ENCODE measurements around the gene LMTK3. TPM values are rescaled to one million over a fixed set of nuclear protein-coding genes. Genes with fewer than 3 reads are reported as not detected.
"Not testable (repeated sequence)": the region's sequence is repeated elsewhere in the genome, so short reads cannot be mapped to it uniquely, and the experiment has no call there.

Gene LMTK3
- polyA plus RNA-seq, 1 donor, result 7.2 TPM

DNA sequence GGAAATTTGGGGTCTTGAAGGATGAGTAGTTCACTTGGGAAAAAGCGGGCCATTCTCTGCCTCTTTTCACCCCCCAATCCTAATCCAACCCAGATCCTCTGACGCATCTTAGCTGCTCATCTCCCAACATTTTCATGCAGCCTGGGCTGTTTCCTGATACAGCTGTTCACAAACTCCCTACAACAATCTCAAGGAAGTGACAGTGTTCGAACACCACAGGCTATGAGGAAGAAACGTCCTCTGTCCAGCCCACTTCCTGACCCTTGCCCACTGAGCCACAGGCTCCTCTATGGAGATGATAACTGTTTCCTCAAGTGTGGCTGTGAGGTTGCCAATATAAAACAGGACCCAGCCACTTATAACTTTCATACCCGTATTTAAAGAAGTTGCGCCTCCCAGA lies 16.2 kb downstream of the LMTK3 start:
- Histone ChIP-seq H3K4me1 (ENCODE audit: control insufficient read depth, insufficient read depth, low read length) (peaks cover 43% of the 10 kb centered on the region), H3K36me3 (ENCODE audit: control insufficient read depth, insufficient read depth, low read length) (no peaks in the 10 kb centered on the region), H3K9me3 (ENCODE audit: control insufficient read depth, low read depth, low read length) (no peaks in the 10 kb centered on the region), H3K4me3 (ENCODE audit: low read length) (no peak overlapping the region), H3K27ac (ENCODE audit: low read length) (peak overlapping the region; percentile 47), H3K27me3 (ENCODE audit: control insufficient read depth, insufficient read depth, low read length) (peaks cover 24% of the 10 kb centered on the region)
- DNase-seq, result peak in 1 of 2 donors; percentile 67
- WGBS (ENCODE audit: insufficient coverage, low lambda C conversion rate), result 80% methylated on average over 3 of the region's 6 CpGs

DNA sequence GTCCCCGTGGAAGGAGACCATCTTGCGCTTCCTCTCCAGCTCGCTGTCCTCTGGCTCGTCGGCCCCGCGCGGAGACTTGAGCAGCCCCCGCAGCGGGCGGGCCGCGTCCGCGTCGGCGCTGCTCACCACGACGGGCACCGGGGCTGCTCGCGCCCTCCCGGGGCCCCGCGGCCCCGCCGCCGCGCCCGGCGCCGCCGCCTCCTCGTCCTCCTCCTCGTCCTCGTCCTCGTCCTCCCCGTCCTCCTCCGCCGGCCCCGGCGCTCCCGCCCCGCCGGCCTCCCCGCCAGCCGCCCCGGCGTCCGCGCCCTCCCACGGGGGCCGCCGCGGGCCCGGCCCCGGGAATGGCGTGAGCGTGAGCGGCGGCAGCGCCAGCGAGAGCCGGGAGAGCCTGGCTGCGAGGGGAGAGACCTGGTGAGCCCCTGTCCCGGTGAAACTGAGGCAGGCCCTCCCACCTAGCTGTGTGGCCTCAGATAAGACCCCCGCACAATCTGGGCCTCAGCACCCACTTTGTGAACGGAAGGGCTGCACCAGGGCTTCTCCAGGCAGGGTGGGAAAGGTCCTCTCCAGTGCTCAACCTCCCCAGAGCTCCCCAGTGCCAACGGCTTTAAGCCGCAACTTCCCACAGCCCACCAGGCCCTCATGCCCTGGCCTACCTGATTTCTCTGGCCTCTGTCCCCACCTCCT lies 17.8 kb downstream of the LMTK3 start:
- peak overlapping the region; percentile 62 for H3K4me3 ChIP-seq (ENCODE audit: low read length)
- no peak for DNase-seq
- no peaks in the 10 kb centered on the region for H3K9me3 ChIP-seq (ENCODE audit: control insufficient read depth, low read depth, low read length)
- peak overlapping the region; percentile 75 for H3K27ac ChIP-seq (ENCODE audit: low read length)
- peaks cover 51% of the 10 kb centered on the region for H3K4me1 ChIP-seq (ENCODE audit: control insufficient read depth, insufficient read depth, low read length)
- H3K27me3 ChIP-seq (ENCODE audit: control insufficient read depth, insufficient read depth, low read length), result peaks cover 21% of the 10 kb centered on the region
- WGBS (ENCODE audit: insufficient coverage, low lambda C conversion rate), result no CpG with 5 or more reads among the region's 70 CpGs
- H3K36me3 ChIP-seq (ENCODE audit: control insufficient read depth, insufficient read depth, low read length), result no peaks in the 10 kb centered on the region

- no peaks in the 10 kb centered on the region for H3K36me3 ChIP-seq (ENCODE audit: control insufficient read depth, insufficient read depth, low read length)
- H3K4me3 ChIP-seq (ENCODE audit: low read length), result peak overlapping the region; percentile 62
- no CpG with 5 or more reads among the region's 47 CpGs for WGBS (ENCODE audit: insufficient coverage, low lambda C conversion rate)
- no peaks in the 10 kb centered on the region for H3K9me3 ChIP-seq (ENCODE audit: control insufficient read depth, low read depth, low read length)
- DNase-seq, result peak; percentile 97
- H3K27ac ChIP-seq (ENCODE audit: low read length), result peak overlapping the region; percentile 84
- H3K27me3 ChIP-seq (ENCODE audit: control insufficient read depth, insufficient read depth, low read length), result peaks cover 17% of the 10 kb centered on the region
- H3K4me1 ChIP-seq (ENCODE audit: control insufficient read depth, insufficient read depth, low read length), result peaks cover 54% of the 10 kb centered on the region
Observed at GRCh38 chr19:48492925-48493717, 18.5 kb downstream of the LMTK3 start.

- Histone ChIP-seq H3K27me3 (ENCODE audit: control insufficient read depth, insufficient read depth, low read length) (peaks cover 9% of the 10 kb centered on the region), H3K27ac (ENCODE audit: low read length) (no peak overlapping the region), H3K9me3 (ENCODE audit: control insufficient read depth, low read depth, low read length) (no peaks in the 10 kb centered on the region), H3K4me1 (ENCODE audit: control insufficient read depth, insufficient read depth, low read length) (peaks cover 54% of the 10 kb centered on the region), H3K4me3 (ENCODE audit: low read length) (no peak overlapping the region), H3K36me3 (ENCODE audit: control insufficient read depth, insufficient read depth, low read length) (no peaks in the 10 kb centered on the region)
- DNase-seq, result no peak
- WGBS (ENCODE audit: insufficient coverage, low lambda C conversion rate), result 100% methylated on average over 1 of the region's 10 CpGs
Observed at GRCh38 chr19:48491793-48492123, 19.9 kb downstream of the LMTK3 start.

DNA sequence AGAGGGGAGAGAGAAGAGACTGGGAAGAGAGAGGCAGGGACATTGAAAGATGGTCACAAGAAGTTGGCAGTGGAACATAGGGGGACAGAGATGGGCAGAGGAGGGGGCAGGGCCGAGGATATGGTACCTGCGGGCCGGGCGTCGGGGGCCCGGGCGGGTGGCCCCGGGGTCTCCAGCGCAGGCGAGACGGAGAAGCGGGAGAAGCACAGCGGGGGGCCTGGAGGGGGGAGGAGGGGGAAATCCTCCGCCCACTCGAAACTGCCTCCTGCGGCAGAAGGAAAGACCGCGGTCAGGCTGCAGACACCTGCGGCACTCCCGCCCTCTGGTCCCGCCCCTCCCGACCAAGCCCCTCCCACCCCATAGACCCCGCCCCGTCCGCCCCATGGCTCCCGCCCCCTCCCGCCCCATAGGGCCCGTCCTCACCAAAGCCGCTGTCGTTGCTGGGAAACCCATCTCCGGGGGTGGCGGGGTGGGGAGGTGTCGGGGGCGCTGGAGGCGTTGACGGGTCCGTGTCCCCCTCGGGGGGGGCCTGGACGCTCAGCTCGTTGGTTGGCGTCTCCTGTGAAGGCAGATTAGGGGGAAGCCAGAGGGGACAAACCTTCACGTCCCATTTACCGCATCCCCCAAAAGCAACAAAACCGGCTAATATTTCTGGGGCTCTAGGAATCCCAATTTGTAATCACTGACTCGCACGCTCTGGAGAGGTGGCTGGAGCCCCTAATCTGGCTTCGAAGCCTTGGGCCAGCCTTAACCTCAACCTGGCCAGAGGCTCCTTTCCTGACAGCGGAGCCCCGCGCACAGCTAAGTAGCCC lies 20.4 kb downstream of the LMTK3 start:
- Histone ChIP-seq H3K27ac (ENCODE audit: low read length) (no peak overlapping the region), H3K36me3 (ENCODE audit: control insufficient read depth, insufficient read depth, low read length) (no peaks in the 10 kb centered on the region), H3K4me3 (ENCODE audit: low read length) (no peak overlapping the region), H3K27me3 (ENCODE audit: control insufficient read depth, insufficient read depth, low read length) (peaks cover 9% of the 10 kb centered on the region), H3K9me3 (ENCODE audit: control insufficient read depth, low read depth, low read length) (no peaks in the 10 kb centered on the region), H3K4me1 (ENCODE audit: control insufficient read depth, insufficient read depth, low read length) (peaks cover 53% of the 10 kb centered on the region)
- WGBS (ENCODE audit: insufficient coverage, low lambda C conversion rate), result no CpG with 5 or more reads among the region's 50 CpGs
- DNase-seq, result peak in 1 of 2 donors; percentile 49

DNA sequence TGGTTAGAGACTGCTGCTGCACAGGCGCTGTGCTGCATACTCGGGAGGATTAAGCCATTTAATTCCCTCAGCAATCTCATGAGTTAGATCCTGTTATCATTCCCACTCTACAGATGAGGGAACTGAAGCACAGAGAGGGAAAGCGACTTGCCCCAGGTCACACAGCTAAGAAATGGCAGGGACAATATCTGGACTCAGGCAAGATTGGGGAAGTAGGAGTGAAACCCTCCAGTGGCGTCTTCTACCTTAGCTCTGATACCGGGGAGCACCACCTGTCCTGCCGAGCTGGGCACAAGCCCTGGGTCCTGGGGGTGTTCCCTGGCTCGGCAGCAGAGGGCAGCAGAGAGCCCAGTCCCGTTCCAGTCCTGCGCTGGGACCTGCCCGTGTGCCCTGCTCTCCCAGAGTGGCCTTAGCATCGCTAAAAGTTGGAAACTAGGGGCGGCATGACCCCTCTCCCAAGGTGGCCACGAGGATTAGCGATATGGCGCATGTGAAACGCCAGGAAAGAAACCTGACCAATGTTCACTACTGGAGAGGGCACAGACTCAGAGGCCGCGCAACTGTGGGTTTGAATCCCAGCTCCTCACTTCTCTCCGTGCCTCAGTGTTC lies 21.9 kb downstream of the LMTK3 start:
- no peak overlapping the region for H3K4me3 ChIP-seq (ENCODE audit: low read length)
- peaks cover 9% of the 10 kb centered on the region for H3K27me3 ChIP-seq (ENCODE audit: control insufficient read depth, insufficient read depth, low read length)
- H3K9me3 ChIP-seq (ENCODE audit: control insufficient read depth, low read depth, low read length), result no peaks in the 10 kb centered on the region
- no CpG with 5 or more reads among the region's 19 CpGs for WGBS (ENCODE audit: insufficient coverage, low lambda C conversion rate)
- DNase-seq, result peak; percentile 60 to 65
- H3K4me1 ChIP-seq (ENCODE audit: control insufficient read depth, insufficient read depth, low read length), result peaks cover 44% of the 10 kb centered on the region
- H3K27ac ChIP-seq (ENCODE audit: low read length), result no peak overlapping the region
- H3K36me3 ChIP-seq (ENCODE audit: control insufficient read depth, insufficient read depth, low read length), result no peaks in the 10 kb centered on the region

- DNase-seq; H3K9me3 ChIP-seq (ENCODE audit: control insufficient read depth, low read depth, low read length); H3K4me3 ChIP-seq (ENCODE audit: low read length); H3K36me3 ChIP-seq (ENCODE audit: control insufficient read depth, insufficient read depth, low read length); H3K27me3 ChIP-seq (ENCODE audit: control insufficient read depth, insufficient read depth, low read length): not testable (repeated sequence)
- peak overlapping the region; percentile 94 for H3K27ac ChIP-seq (ENCODE audit: low read length)
- peaks cover 38% of the 10 kb centered on the region for H3K4me1 ChIP-seq (ENCODE audit: control insufficient read depth, insufficient read depth, low read length)
- WGBS (ENCODE audit: insufficient coverage, low lambda C conversion rate), result 80% methylated on average over 1 of the region's 7 CpGs
Observed at GRCh38 chr19:48488478-48488877, 23.2 kb downstream of the LMTK3 start.

DNA sequence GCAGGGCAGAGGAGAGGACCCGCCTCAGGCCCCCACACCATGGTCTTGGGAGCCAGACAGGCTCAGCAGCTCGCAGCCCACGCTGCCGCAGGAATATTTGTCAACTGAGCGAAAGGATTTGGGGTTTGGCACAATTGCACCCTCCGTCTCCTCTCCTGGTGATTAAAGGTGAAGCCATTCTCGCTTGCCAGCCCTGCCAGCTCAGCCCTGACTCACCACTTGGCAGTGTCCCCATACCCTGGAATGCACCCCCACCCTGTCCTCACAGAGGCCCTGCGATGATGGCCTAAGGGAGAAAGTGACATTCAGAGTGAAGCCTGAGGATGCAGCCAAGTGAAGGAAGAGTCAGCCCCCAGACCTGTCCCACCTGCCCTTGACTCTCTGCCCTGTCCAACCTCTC lies 23.7 kb downstream of the LMTK3 start:
- peak overlapping the region; percentile 94 for H3K27ac ChIP-seq (ENCODE audit: low read length)
- H3K4me3 ChIP-seq (ENCODE audit: low read length), result no peak overlapping the region
- peaks cover 9% of the 10 kb centered on the region for H3K27me3 ChIP-seq (ENCODE audit: control insufficient read depth, insufficient read depth, low read length)
- no CpG with 5 or more reads among the region's 8 CpGs for WGBS (ENCODE audit: insufficient coverage, low lambda C conversion rate)
- H3K9me3 ChIP-seq (ENCODE audit: control insufficient read depth, low read depth, low read length), result no peaks in the 10 kb centered on the region
- H3K36me3 ChIP-seq (ENCODE audit: control insufficient read depth, insufficient read depth, low read length), result no peaks in the 10 kb centered on the region
- peaks cover 38% of the 10 kb centered on the region for H3K4me1 ChIP-seq (ENCODE audit: control insufficient read depth, insufficient read depth, low read length)
- DNase-seq, result peak; percentile 50 to 61

DNA sequence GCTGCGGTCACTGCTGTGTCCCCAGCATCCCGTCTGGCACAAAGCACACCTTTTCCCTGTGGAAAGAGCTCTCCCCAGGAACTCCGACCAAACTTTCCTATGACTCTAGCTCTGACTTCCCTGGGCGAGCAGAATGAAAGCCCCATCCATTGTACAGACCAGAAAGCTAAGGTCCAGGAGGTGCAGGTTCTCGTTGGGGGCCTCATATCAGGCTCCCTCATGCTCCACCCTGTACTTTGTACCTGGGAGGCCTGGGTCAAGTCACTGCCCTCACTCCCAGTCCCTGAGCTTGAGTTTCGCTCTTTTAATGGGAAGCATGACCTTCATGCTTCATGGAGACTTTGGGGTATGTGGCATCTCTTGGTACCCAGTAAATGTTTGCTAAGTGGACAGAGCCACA lies 24.1 kb downstream of the LMTK3 start:
- Histone ChIP-seq H3K9me3 (ENCODE audit: control insufficient read depth, low read depth, low read length) (no peaks in the 10 kb centered on the region), H3K27ac (ENCODE audit: low read length) (peak overlapping the region; percentile 94), H3K4me3 (ENCODE audit: low read length) (no peak overlapping the region), H3K27me3 (ENCODE audit: control insufficient read depth, insufficient read depth, low read length) (peaks cover 9% of the 10 kb centered on the region), H3K4me1 (ENCODE audit: control insufficient read depth, insufficient read depth, low read length) (peaks cover 37% of the 10 kb centered on the region), H3K36me3 (ENCODE audit: control insufficient read depth, insufficient read depth, low read length) (no peaks in the 10 kb centered on the region)
- WGBS (ENCODE audit: insufficient coverage, low lambda C conversion rate), result no CpG with 5 or more reads among the region's 6 CpGs
- peak; percentile 72 to 85 for DNase-seq

- peaks cover 34% of the 10 kb centered on the region for H3K4me1 ChIP-seq (ENCODE audit: control insufficient read depth, insufficient read depth, low read length)
- WGBS (ENCODE audit: insufficient coverage, low lambda C conversion rate), result no CpG with 5 or more reads among the region's 10 CpGs
- H3K27me3 ChIP-seq (ENCODE audit: control insufficient read depth, insufficient read depth, low read length); H3K4me3 ChIP-seq (ENCODE audit: low read length); DNase-seq; H3K9me3 ChIP-seq (ENCODE audit: control insufficient read depth, low read depth, low read length); H3K36me3 ChIP-seq (ENCODE audit: control insufficient read depth, insufficient read depth, low read length): not testable (repeated sequence)
- peak overlapping the region; percentile 94 for H3K27ac ChIP-seq (ENCODE audit: low read length)
Observed at GRCh38 chr19:48486706-48487105, 24.9 kb downstream of the LMTK3 start.

Measured in large intestine (tissue), 3 donors.